Measurements from ENCODE around the gene SPOCK1.

DNA sequence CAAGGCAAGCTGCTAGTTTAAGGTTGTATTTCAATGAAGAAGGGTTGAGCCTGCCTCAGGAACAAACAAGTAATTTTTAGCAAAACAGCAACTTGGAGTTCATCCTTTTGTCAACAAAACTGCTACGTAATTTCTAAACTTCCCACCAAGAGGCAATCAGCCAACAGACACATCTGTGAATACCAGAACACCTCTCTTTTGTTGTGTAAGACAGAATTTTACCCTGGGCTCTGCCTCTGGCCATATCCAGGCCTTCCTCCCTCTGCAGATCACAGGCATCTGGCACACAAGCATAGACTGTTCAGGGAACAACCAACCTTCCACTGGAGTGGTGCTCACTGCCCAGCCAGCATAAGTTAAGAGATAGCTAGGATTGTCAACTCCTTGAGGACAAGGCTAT, 409.0 kb downstream of the SPOCK1 start:
- TF ChIP-seq EZH2phosphoT487 (IDR thresholded peaks at IDR 0.05; ENCODE audit: insufficient read depth, low read depth) (no peak), EZH2 (IDR thresholded peaks at IDR 0.05; ENCODE audit: insufficient read depth, poor library complexity, severe bottlenecking) (no peak)
